ENCODE results near the gene SULT1E1.

SULT1E1 gene

DNA sequence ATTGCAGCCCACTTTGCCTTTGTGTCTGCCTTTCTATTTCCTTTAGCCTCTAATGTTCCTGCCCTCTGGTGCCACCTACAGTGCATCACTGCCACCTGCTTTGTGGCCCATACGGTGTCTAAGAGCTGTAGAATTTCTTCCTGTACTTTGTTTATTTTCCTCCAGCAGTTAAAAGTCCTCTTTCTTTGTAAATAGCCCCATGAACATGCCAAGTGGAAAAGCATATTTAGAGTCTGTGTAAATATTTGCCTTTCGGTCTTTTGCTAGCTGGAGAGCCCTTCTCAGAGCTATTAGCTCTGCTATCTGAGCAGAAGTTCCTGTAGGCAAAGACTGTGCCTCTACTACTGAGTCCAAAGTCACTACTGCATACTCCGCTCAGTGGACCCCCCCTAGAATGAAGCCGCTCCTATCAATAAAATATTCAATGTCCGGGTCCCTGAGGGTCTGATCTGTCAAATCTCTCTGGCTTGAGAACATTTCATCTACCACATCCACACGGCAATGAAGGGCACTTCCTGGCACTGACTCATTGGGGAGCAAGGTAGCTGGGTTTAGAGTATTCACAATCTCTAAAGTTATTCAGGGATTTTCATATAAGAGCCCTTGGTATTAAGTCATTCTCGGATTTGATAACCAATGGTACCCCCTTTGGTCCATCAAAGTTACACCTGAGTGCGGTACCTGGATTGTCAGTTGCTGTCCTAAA, 36.3 kb downstream of the SULT1E1 start:
- no peak overlapping the region for H3K4me3 ChIP-seq (ENCODE audit: low read depth, low read length)
- DNase-seq: peak; percentile 30
- TF ChIP-seq, protein P1, sequence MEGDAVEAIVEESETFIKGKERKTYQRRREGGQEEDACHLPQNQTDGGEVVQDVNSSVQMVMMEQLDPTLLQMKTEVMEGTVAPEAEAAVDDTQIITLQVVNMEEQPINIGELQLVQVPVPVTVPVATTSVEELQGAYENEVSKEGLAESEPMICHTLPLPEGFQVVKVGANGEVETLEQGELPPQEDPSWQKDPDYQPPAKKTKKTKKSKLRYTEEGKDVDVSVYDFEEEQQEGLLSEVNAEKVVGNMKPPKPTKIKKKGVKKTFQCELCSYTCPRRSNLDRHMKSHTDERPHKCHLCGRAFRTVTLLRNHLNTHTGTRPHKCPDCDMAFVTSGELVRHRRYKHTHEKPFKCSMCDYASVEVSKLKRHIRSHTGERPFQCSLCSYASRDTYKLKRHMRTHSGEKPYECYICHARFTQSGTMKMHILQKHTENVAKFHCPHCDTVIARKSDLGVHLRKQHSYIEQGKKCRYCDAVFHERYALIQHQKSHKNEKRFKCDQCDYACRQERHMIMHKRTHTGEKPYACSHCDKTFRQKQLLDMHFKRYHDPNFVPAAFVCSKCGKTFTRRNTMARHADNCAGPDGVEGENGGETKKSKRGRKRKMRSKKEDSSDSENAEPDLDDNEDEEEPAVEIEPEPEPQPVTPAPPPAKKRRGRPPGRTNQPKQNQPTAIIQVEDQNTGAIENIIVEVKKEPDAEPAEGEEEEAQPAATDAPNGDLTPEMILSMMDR (IDR thresholded peaks at IDR 0.05; ENCODE audit: low read depth, low read length): peak; percentile 52
- H3K9me3 ChIP-seq: no peaks in the 10 kb centered on the region
- no peaks in the 10 kb centered on the region for H3K36me3 ChIP-seq
- H3K4me1 ChIP-seq: no peaks in the 10 kb centered on the region
- no peaks in the 10 kb centered on the region for H3K27me3 ChIP-seq

DNA sequence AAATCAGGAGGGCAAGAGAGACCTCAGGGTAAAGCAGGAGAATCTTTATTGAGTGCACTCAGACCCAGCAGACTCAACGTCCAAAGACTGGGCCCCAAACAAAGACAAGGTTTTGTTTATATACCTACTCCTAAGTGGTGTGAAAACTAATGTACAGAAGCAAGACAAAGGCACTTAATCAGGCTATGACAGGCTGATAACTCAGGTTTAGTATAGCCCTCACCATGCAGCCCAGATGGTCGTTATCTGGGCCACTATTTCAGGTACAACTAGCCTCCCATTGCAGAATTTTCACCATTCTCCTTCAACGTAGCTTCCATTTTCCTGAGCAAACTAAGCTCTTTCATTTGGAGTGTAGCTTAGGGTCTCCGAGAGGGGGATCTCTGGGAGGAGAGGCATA, 36.9 kb downstream of the SULT1E1 start:
- Histone ChIP-seq H3K4me3 (ENCODE audit: low read depth, low read length) (no peak overlapping the region), H3K36me3 (no peaks in the 10 kb centered on the region), H3K9me3 (no peaks in the 10 kb centered on the region), H3K27me3 (no peaks in the 10 kb centered on the region), H3K4me1 (no peaks in the 10 kb centered on the region)
- TF ChIP-seq, protein P1 (IDR thresholded peaks at IDR 0.05; ENCODE audit: low read depth, low read length): no peak
- no peak for DNase-seq

DNA sequence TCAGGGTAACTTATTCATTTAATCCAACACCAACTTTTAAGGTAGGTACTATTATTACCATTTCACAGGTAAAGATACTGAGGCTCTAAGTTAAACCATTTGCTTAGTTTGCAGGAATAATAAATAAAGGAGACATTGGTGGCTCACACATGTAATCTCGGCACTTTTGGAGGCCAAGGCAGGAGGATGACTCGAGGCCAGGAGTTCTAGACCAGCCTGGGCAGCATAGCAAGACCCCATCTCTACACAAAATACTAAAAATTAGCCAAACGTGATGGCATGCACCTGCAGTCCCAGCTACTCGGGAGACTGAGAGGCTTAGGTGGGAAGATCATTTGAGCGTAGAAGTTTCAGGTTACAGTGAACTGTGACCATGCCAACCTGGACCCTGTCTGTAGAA, 37.7 kb downstream of the SULT1E1 start:
- TF ChIP-seq, protein P1 (IDR thresholded peaks at IDR 0.05; ENCODE audit: low read depth, low read length): no peak
- no peak overlapping the region for H3K4me3 ChIP-seq (ENCODE audit: low read depth, low read length)
- DNase-seq: no peak
- H3K9me3 ChIP-seq: no peaks in the 10 kb centered on the region
- no peaks in the 10 kb centered on the region for H3K4me1 ChIP-seq
- H3K36me3 ChIP-seq: no peaks in the 10 kb centered on the region
- no peaks in the 10 kb centered on the region for H3K27me3 ChIP-seq

DNA sequence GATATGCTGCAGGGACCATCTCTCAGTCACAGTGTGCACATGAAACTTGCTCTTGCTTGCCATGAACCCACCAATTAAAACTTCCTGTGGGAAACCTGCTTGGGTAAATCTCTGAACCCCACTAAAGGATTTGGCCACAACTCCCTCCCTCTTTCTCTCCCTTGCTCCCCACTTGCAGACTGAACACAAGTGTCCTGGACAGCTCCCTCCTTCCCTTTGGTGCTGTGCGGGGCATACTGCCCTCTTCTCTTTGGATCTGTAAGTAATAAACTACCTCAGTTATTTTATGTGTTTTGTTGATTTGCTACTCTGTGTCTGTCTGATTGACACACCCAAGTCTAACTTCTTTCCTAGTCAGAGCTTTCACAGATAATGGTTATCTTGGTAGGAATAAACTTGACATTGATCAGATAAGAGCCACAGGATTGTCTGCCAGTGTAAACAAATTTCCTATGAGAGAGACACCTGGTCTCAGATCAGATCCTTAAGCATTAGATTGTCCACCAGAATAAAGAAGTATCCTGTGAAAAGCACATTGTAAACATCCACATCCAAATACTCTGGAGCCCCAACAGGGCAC, 41.8 kb downstream of the SULT1E1 start:
- H3K27me3 ChIP-seq: no peaks in the 10 kb centered on the region
- no peaks in the 10 kb centered on the region for H3K9me3 ChIP-seq
- TF ChIP-seq, protein P1 (IDR thresholded peaks at IDR 0.05; ENCODE audit: low read depth, low read length): no peak
- no peaks in the 10 kb centered on the region for H3K4me1 ChIP-seq
- no peak overlapping the region for H3K4me3 ChIP-seq (ENCODE audit: low read depth, low read length)
- DNase-seq: no peak
- no peaks in the 10 kb centered on the region for H3K36me3 ChIP-seq

DNA sequence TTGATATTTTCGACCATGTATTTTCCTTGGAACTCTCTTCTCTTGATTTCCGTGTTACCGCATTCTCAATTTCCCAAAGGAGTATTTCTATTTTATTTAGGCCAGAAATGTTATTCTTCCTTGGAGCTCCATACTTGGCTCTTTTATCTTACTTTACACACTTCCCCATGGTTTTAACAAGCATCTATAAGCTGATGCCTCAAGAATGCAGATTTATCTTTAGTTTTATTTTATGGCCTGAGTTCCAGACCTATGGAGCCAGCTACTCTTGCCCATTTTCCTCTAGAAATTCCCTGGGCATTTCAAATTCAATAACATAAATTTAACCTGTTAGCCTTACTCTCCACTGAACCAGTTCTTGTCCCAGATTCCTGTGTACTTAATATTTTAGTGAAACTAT, 43.7 kb downstream of the SULT1E1 start:
- Histone ChIP-seq H3K9me3 (no peaks in the 10 kb centered on the region), H3K4me1 (no peaks in the 10 kb centered on the region), H3K27me3 (no peaks in the 10 kb centered on the region), H3K4me3 (ENCODE audit: low read depth, low read length) (no peak overlapping the region), H3K36me3 (no peaks in the 10 kb centered on the region)
- TF ChIP-seq, protein P1 (IDR thresholded peaks at IDR 0.05; ENCODE audit: low read depth, low read length): no peak
- DNase-seq: no peak

DNA sequence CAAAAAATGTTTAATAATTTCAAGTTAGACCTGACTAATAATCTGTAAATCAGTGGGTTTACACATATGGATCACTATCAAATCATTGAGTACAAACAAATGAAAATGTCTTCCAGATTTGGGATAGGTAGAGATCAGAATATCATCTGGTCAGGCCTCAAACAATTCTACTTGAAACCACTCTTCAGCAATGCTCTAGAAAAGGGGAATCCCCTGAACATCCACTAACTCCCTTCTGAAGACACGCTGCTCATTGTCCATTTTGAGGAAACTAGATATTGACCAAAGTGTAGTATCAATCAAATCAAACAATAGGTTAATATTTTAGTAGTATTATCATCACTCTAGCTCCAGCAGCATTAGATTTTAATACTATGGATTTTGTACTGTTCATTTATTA, 46.3 kb downstream of the SULT1E1 start:
- DNase-seq: no peak
- H3K4me1 ChIP-seq: no peaks in the 10 kb centered on the region
- TF ChIP-seq, protein P1 (IDR thresholded peaks at IDR 0.05; ENCODE audit: low read depth, low read length): no peak

More for the DNA sequence above, 46.3 kb downstream of the SULT1E1 start:
- H3K9me3 ChIP-seq: no peaks in the 10 kb centered on the region
- no peaks in the 10 kb centered on the region for H3K27me3 ChIP-seq
- H3K4me3 ChIP-seq (ENCODE audit: low read depth, low read length): no peak overlapping the region
- no peaks in the 10 kb centered on the region for H3K36me3 ChIP-seq

Measured in BE2C (cell line).